ENCODE data around the gene NEBL. TPM values are rescaled to one million over a fixed set of nuclear protein-coding genes. Genes with fewer than 3 reads are reported as not detected.
"Not testable (repeated sequence)": the region's sequence is repeated elsewhere in the genome, so short reads cannot be mapped to it uniquely, and the experiment has no call there.

Gene NEBL, protein sequence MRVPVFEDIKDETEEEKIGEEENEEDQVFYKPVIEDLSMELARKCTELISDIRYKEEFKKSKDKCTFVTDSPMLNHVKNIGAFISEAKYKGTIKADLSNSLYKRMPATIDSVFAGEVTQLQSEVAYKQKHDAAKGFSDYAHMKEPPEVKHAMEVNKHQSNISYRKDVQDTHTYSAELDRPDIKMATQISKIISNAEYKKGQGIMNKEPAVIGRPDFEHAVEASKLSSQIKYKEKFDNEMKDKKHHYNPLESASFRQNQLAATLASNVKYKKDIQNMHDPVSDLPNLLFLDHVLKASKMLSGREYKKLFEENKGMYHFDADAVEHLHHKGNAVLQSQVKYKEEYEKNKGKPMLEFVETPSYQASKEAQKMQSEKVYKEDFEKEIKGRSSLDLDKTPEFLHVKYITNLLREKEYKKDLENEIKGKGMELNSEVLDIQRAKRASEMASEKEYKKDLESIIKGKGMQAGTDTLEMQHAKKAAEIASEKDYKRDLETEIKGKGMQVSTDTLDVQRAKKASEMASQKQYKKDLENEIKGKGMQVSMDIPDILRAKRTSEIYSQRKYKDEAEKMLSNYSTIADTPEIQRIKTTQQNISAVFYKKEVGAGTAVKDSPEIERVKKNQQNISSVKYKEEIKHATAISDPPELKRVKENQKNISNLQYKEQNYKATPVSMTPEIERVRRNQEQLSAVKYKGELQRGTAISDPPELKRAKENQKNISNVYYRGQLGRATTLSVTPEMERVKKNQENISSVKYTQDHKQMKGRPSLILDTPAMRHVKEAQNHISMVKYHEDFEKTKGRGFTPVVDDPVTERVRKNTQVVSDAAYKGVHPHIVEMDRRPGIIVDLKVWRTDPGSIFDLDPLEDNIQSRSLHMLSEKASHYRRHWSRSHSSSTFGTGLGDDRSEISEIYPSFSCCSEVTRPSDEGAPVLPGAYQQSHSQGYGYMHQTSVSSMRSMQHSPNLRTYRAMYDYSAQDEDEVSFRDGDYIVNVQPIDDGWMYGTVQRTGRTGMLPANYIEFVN
- polyA plus RNA-seq (ENCODE audit: insufficient read length in 3 of 3), result 10 to 100 TPM; 87.7 to 95.1 (median 89.8) TPM

DNA sequence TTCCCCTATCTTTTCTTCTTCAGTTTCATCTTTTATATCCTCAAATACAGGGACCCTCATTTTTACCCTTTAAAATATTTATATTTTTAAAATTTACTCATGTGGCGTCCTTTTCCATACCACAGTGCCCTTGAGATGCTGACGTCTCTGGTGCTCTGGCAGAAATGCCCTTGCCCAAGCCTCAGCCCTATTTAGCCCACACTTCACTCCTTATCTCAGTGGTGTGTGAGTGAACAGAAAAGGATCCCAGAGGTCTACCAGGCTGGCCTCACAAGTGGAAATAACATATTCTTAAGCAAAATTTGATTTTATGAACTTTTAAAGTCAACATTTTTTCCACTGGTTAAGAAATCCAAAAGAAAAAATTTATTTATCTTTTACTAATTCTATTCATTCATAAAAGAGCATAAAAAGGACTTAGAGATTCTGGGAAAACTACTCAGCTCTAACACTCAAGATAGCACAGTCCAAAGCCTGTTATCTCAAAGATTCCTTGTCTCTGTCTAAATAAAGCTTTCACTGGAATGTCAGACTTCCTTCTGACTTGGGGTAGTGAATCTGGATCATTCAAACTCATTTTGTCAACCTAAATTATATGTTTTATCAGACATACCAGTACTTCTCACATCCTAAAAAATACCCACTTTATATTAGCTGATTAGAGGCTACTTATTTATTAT lies at the start of gene NEBL:
TSS of gene NEBL (minus strand) at position 166 of the 680 bp plus-strand sequence. CDS start at position 60, 106 bp downstream.
- DNase-seq (ENCODE audit: low read depth in 3 of 3, low spot score in 2 of 3), result no peak

DNA sequence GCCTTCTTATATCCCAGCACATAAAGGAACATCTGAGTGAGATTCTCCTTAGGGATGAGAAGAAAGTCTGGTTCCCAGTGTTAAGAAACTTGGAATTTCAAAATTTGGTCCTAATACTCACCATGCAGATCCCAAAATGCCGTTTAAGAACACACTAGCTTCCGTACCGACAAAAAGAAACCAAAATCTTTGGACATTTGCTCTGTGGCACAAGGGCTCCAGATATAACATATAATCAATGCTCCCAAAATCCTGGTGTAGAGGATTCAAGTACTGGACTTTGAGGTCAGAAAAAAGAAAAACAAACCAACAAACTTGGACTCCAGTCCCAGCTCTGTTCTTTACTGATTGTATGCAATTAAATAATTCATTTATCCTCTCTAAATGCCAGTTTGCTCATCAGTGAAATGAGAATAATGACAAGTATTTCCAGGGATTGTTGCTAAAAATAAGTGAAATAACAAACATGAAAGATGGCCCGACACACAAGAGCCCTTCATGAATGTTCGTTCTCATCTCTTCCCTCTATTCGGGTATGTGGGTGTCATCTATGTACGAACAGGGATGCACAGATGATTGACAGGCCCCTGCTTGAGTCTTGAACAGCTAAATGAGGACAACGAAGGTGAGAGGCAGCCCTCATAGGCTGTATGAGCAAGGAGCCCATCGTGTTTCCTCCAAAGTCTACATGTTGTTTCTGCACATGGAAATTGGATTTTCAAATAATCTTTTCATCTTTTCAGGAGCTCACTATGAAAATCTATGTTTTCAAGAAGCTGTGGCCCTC lies 48.6 kb upstream of the NEBL start:
- no peak for DNase-seq (ENCODE audit: low read depth in 3 of 3, low spot score in 2 of 3)

DNA sequence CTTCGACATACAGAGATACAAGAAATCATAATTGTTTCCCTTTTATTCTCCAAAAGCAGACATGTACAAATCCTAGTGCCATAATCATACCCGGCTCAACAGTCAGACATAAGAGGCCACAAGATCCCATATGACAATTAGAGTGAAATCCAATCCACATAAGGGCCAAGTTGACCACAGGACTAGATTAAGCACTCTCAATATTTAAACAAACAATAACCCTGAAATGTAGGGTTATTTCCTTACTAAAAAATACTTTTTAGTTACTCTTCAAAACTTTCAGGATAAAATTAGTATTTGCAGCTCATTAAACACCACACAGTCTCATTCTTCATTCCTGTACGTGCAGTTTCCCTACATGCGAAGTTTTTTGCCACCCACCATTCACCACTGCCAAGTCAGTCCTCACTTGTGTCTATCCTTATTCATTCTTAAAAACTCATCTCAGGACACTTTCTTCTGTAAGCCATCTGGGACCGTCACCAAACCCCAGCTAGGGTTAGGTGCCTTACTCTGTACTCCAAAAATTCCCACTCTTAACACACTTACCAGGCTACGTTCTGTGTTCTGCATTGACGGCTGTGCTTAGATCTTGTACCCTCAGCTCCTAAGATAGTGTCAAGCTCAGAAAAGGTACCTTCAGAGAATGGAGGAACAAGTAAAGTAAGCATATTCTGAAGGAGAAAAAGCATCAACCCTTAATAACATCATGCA lies 47.8 kb upstream of the NEBL start:
- no peak for DNase-seq (ENCODE audit: low read depth in 3 of 3, low spot score in 2 of 3)

DNA sequence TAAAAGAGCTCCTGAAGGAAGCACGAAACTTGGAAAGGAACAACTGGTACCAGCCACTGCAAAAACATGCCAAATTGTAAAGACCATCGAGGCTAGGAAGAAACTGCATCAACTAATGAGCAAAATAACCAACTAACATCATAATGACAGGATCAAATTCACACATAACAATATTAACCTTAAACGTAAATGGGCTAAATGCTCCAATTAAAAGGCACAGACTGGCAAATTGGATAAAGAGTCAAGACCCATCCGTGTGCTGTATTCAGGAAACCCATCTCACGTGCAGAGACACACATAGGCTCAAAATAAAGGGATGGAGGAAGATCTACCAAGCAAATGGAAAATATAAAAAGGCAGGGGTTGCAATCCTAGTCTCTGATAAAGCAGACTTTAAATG lies 42.3 kb upstream of the NEBL start:
- DNase-seq (ENCODE audit: low read depth in 3 of 3, low spot score in 2 of 3), result not testable (repeated sequence)

DNA sequence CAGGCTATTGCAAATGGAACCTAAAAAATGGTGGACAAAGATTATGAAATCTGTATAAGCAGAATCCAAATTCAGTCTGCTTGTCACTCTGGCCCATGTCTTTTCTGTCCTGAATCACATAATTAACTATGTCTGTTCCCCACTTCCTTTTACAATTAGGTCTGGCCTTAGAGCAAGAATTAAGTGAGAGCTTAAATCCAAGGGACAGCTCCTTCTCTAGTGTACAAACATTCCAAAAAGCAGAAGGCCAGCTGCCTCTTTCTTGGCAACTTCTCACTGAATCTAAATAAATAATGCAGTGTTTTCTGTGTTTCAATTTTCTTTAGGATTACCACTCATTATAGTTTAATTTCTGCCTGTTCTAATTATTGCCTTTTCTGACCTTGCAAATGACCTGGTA lies 39.3 kb upstream of the NEBL start:
- no peak for DNase-seq (ENCODE audit: low read depth in 3 of 3, low spot score in 2 of 3)

DNA sequence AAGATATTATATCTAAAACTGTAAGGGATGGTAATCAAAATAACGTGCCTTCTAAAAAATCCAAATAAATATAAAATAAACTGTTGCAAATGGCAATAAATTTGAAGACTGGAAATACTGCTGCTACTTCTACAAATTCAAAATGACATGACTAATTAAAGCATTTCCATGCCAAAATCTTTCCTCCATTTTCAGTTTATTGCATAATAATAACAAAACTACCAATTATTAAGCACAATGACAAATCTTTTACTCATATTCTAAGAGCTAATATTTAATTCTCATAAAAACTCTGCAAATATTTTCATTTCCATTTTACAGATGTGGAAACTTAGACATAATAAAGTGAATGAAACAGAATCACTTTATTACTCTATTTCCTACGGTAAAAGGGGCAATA lies 38.8 kb upstream of the NEBL start:
- DNase-seq (ENCODE audit: low read depth in 3 of 3, low spot score in 2 of 3), result no peak

DNA sequence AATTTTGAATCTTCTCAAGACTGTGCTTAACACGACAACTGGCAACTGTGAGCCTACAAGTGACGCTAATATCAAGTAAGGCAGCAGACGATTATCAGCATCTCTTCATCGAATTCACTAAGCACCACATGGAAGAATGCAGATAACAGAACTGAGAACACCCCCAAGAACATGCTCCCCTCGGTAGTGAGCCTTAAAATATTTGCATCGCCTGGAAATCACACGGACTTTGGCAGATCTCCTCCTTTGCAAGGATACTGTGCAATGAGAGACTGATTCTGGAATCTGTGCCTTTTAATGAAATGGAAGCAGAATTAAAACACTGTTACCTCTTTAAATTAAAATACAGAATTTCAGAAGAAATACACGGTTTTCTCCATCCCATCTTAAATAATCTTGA lies 38.2 kb upstream of the NEBL start:
- DNase-seq (ENCODE audit: low read depth in 3 of 3, low spot score in 2 of 3), result no peak

DNA sequence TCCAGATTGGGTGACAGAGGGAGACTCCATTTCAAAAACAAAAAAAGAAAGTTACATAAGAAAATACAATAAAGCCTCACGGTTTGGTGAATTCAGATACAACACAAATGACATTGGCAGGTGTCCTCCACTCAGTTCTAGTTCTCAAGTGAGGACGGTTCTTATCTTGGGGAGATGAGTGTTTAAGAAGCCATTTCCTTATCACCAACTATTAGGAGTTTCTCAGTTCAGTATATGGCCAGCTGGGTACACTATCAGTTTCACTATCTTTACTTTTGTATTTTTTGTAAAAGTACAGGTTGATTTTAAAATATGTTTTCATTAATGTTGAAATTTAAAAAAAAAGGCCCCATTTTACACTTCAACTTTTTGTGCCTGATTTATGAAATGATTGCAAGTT lies 36.6 kb upstream of the NEBL start:
- no peak for DNase-seq (ENCODE audit: low read depth in 3 of 3, low spot score in 2 of 3)

DNA sequence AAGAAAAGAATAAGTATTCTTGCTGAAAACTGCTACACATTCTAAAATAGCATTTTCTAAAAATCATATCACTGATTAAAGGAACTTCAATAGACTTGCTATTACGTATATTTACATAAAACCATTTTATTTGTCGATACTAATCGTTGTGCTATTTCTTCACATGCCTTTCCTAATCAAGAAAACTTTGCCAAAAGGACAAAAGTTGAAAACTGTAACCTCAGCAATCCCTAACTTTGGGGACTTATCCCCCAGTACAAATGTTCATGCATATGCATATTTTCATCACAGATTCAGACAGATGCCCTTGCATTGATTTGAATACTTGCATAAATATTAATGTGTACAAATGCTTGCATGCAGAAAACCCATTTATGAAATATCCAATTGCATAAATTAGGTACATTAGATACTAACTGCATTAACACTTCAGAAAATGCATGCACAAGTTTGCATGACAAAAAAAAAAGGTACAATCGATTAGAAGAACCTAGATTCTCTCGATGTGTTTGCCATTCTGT lies 35.6 kb upstream of the NEBL start:
- no peak for DNase-seq (ENCODE audit: low read depth in 3 of 3, low spot score in 2 of 3)

DNA sequence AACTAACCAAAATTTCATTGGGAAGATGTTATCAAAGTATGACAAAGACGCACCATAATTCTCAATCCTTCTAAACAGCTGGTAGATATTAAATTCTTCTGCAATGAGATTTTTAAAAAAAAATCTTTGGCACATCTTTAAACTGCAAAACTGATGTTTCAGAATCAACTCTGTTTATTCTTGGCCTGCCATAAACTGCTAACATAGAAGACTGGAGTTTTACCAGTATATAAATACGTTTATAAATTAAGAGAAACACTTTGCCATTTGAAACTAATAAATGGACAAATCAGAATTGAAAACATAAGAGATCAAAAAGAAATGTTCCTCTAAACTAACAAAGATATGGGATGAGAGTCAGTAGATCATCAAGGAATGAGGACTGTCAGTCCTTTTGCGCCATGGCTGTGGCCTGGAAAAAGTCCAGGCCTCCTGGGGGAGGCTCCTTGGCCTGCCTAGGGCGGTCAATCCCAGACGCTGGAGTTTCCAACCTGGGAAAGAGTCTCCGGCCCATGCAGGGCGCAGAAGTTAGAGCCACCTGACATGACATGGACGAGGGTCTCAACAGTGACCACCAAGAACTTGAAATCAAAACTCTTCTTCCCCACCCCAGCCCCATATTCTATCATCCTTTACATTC lies 34.2 kb upstream of the NEBL start:
- DNase-seq (ENCODE audit: low read depth in 3 of 3, low spot score in 2 of 3), result no peak

DNA sequence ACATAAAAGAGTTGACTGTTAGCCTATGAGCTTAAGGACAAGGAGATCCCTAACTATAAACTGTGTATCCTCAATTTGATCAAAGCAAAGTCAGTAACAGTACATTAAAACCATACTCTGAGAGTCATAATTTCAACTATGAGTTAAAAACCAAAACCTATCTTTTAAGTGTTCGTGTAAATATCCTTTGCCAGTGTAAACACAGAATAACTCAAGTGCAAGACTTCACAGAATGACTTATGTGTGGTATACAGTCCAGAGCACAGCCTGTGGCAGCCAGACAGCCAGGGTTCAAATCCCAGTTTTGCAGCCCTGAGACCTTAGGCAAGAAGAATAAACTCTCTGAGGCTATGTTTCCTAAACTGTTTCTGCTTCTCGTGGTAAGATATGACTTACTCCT lies 30.3 kb upstream of the NEBL start:
- DNase-seq (ENCODE audit: low read depth in 3 of 3, low spot score in 2 of 3), result no peak

DNA sequence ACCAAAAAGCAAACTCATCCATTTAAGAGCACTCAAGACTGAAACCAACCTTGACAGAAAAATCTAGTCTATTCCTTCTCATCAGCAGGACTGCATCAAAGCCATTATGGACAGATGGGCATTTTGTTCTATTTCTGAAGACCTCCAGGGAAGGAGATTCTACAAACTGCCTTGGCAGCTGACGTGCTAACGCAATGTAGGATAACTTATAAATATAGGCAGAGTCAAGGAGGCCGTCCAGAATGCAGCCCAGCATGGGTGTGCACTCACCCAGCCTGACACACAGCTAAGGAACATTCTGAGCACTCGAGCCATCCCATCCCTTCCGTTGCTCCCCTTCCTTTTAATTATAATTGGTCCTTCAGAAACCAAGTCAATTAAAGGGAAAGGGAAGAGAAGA lies 25.3 kb upstream of the NEBL start:
- DNase-seq (ENCODE audit: low read depth in 3 of 3, low spot score in 2 of 3), result no peak

DNA sequence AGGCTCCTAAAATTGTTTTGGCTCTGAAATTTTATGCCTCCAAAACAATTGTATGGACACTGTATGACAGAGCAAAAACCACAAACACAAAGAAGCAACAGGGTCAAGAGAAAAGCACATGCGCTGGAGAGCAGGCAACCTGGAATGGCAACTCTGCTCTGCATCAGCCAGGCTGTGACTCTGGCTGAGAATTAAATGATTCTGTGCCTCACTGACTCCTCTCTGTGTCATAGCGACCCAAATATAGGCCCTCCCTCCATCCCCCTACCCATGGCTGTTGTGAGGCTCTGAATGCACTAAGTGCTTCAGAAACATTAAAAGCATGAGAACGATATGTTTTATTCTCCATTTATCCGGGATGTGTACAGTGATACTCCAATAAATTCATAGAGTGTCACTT lies 24.9 kb upstream of the NEBL start:
- no peak for DNase-seq (ENCODE audit: low read depth in 3 of 3, low spot score in 2 of 3)

DNA sequence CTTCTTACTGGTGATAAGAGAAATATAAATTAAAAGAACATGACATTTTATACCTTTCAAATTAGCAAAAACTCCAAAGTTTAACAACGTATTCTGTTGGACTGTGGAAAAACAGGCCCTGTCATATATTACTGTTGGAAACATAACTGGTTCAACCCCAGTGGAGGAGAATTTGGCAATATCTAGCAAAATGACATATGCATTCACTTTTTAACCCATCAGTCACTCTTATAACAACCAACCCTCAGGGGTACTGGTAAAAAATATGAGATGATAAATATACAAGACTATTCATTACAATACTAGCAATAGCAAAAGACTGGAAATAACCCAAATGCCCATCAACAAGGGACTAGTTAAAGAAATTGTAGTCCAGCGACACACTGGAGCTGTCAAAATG lies 22.9 kb upstream of the NEBL start:
- DNase-seq (ENCODE audit: low read depth in 3 of 3, low spot score in 2 of 3), result no peak

DNA sequence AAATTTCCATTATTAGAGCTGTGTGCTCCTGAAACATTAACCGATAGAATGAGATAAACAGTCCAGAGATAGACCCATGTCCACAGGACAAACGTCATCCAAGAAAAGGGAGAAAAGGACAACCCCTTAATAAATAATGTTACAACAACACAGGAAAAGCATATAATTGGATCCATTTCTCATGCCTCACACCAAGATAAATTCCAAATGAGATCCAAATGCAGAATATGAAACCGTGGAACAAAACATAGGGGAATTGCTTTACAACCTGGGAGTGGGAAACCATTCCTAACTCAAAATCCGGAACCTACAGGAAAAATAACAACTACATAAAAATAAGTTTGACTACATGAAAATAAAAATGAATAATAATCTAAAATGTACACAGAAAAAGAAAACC lies 22.4 kb upstream of the NEBL start:
- DNase-seq (ENCODE audit: low read depth in 3 of 3, low spot score in 2 of 3), result no peak

DNA sequence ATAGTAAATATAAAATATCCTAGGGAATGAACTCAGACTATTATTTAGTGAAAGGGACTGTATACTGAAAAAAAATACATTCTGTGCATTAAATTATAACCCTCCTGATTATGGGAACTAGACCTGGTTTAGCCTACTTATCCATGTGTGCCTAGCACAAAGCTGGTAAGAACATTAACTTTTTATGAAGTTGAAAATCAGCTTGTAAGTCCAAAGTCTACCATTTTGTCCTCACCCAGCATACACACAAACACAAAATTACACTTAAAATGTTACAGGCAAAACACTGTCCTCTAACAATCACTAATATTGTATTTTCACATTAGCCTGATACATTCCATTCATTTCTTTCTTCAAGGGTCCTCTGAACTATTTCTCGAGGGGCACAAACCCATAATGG lies 19.9 kb upstream of the NEBL start:
- no peak for DNase-seq (ENCODE audit: low read depth in 3 of 3, low spot score in 2 of 3)

DNA sequence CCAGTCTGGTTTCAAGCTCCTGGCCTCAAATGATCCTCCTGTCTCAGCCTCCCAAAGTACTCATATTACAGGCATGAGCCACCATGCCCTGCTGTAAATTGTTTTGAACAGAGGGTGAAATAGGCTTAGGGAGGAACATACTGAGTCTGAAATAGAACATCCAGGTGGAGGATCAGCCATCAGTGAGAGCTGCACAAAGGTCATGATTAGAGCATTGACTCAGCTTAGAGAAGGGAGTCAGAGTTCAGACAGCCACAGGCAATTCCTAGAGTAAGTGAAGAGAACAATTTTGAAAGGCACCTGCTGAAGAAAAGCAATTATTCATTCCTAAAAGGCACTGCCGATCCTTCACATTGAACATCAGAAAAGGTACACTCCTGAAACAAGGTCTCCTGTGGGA lies 15.9 kb upstream of the NEBL start:
- no peak for DNase-seq (ENCODE audit: low read depth in 3 of 3, low spot score in 2 of 3)

DNA sequence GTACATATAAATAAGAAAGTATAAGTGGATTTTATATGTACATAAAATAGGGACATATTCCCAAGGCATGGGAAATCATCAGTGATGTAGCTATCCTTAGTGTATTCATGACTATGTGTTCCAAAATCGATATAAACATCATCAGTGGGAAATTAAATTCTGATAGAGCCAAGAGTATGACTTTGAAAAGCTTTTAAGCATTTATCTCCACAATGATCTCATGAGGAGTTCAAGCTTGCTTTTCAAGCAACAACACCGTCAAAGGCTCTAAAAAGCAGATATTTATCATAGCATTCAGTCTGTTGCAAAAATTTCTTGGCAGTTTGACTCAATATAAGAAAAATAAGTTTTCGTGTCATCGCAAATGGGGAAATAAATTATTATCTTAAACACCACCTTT lies 14.5 kb upstream of the NEBL start:
- DNase-seq (ENCODE audit: low read depth in 3 of 3, low spot score in 2 of 3), result no peak

DNA sequence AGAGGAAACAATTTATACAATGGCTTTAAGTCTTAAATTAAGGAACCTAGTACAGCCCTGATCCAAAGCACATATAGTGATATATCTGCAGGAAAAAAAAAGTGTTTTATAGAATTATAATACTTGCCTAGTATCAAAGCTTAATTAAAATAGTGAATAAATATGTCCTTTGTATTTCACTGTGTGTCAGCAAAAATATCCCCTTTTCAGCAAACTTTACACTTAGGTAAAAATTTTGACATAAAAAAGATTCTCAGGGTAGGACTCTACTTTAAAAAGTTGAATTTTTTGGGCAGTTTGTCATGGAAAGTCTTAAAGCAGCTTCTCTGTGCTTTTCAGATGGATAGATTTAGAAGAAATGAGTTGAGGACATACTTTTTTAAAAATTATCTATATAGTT lies 12.7 kb upstream of the NEBL start:
- DNase-seq (ENCODE audit: low read depth in 3 of 3, low spot score in 2 of 3), result no peak
